Kidney epithelial cell (primary cell): Measurements from ENCODE around the gene PLCB2. TPM values are rescaled to one million over a fixed set of nuclear protein-coding genes. Genes with fewer than 3 reads are reported as not detected.

Experiments
- DNase-seq: peaks from one replicate; pipeline ENCODE4 v3.0.0-alpha.2; 2010; ENCODE audit warnings: low read depth
- H3K27me3 ChIP-seq: 2 replicates; pipeline ENCODE4 v1.6.0; 2011; ENCODE audit warnings: low read length; ENCODE audit not compliant: control insufficient read depth, insufficient read depth
- H3K36me3 ChIP-seq: 2 replicates; pipeline ENCODE4 v1.5.1; 2011; ENCODE audit warnings: low read length; ENCODE audit not compliant: control insufficient read depth, insufficient read depth
- H3K4me3 ChIP-seq: 2 replicates; pipeline ENCODE4 v1.5.1; 2011; ENCODE audit warnings: low read depth, mild to moderate bottlenecking, control low read depth, low read length
- total RNA-seq: library from RNA; depleted of rRNA; stranded (reverse); fragments of >200 nt; gene quantifications from 2 replicates; pipeline ENCODE4 v1.2.3, GENCODE V29; 2015
- TF ChIP-seq, protein P1 (sequence below): IDR thresholded peaks from 2 replicates; pipeline ENCODE4 v1.5.1; 2011; ENCODE audit warnings: mild to moderate bottlenecking, moderate library complexity, low read length, control low read depth, inconsistent platforms; ENCODE audit not compliant: insufficient read depth, poor library complexity, severe bottlenecking

PLCB2 gene
- total RNA-seq, 1 donor from 2014 or later: 1.5 TPM

DNA sequence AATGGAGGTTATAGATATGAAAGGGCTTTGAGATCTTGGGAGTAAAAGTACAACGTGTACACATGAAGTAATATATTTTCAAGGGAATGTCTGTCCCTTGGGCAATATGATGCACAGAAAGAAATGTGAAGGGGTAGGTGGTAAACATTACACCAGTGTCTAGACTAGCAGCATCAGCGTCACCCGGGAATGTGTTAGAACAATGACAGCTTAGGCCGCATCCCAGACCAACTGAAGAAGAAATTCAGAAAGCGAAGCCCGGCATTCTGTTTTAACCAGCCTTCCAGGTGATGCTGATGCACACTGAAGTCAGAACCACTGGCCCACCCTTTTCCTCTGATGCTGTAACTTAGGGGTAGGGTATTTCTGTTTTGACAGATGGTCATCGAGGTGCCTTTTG is 22.1 kb upstream of the PLCB2 start:
- Histone ChIP-seq H3K4me3 (no peak overlapping the region), H3K36me3 (no peaks in the 10 kb centered on the region), H3K27me3 (no peaks in the 10 kb centered on the region)
- TF ChIP-seq, protein P1, sequence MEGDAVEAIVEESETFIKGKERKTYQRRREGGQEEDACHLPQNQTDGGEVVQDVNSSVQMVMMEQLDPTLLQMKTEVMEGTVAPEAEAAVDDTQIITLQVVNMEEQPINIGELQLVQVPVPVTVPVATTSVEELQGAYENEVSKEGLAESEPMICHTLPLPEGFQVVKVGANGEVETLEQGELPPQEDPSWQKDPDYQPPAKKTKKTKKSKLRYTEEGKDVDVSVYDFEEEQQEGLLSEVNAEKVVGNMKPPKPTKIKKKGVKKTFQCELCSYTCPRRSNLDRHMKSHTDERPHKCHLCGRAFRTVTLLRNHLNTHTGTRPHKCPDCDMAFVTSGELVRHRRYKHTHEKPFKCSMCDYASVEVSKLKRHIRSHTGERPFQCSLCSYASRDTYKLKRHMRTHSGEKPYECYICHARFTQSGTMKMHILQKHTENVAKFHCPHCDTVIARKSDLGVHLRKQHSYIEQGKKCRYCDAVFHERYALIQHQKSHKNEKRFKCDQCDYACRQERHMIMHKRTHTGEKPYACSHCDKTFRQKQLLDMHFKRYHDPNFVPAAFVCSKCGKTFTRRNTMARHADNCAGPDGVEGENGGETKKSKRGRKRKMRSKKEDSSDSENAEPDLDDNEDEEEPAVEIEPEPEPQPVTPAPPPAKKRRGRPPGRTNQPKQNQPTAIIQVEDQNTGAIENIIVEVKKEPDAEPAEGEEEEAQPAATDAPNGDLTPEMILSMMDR: no peak
- DNase-seq: no peak

DNA sequence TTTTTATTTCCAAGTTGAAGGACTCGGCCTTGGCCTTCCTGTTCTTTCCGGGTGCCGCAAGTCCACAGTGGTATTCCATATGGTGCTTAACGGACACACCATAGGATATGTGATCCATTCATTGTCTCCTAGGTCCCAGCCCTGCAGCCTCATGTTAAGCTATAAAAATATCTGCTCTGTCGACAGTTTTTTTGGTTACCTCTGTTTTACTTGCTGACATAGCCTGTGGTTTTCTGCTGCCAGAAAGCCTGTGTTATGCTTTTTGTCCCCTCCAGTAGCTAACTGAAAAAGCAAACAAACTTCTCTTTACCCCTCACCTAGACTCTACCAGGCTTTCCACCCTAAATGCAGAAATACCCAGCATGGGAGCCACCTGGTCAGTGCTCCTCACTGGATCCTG is 21.0 kb upstream of the PLCB2 start:
- no peak overlapping the region for H3K4me3 ChIP-seq
- no peak for DNase-seq
- no peaks in the 10 kb centered on the region for H3K36me3 ChIP-seq
- no peaks in the 10 kb centered on the region for H3K27me3 ChIP-seq
- TF ChIP-seq, protein P1: no peak

DNA sequence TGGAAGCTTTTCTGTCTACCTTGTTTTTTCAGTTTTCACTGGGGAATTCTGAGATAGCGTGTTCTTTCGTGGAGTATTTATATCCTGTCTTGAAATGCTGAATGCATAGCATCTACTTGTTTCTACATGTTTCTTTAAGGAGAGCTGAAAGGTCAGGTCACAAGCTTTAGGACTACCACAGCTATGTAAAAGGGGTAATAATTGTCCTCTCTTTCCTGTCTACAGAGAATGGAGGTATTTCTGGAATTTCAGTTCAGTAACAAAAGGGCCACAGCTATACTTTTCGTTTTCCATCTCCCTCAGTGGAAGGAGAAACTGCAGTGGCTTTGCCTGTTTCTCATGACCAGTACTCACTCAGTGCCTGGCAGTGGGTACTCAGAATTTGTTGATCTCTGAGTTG is 20.4 kb upstream of the PLCB2 start:
- DNase-seq: no peak
- H3K27me3 ChIP-seq: no peaks in the 10 kb centered on the region
- TF ChIP-seq, protein P1: no peak
- no peak overlapping the region for H3K4me3 ChIP-seq
- H3K36me3 ChIP-seq: no peaks in the 10 kb centered on the region

DNA sequence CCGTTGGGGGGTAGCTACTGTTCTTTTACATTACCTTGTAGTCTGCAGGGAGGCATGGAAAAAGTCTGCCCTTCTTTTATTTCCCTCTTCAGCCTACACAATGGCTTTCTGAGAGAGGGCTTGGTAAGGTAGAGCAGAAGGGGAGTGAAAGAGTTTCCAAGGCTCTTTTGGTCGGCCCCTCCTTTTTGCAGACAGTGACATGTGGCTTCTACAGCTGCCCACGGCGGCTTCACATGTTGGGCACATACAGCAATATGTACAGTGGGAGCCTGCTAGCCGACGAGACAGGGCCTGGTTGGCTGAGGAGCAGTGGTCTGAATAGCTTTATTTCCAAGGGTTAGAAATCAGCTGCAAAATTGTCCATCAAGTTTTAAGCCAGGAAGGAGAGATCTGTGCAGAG is 19.7 kb upstream of the PLCB2 start:
- Histone ChIP-seq H3K27me3 (no peaks in the 10 kb centered on the region), H3K4me3 (no peak overlapping the region), H3K36me3 (no peaks in the 10 kb centered on the region)
- TF ChIP-seq, protein P1: no peak
- DNase-seq: no peak

DNA sequence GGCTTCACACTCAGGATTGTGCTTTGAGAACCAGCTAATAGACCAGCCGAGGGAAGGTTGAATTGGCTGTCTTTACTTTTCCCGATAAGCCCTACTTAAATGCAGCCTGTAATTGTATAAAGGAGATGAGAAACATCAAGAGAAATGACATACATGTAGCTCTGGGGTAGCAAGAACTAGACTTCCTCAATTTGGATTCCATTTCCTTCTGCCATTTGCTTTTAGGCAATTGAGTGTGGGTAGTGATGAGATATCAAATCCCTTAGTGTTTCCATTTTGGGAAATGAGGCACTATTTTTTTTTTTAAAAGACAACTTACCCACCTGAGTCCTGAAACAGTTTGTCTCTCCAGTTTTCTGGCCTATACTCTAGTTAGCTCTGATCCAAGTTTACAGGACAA is 18.0 kb upstream of the PLCB2 start:
- no peak for DNase-seq
- H3K4me3 ChIP-seq: no peak overlapping the region
- H3K27me3 ChIP-seq: no peaks in the 10 kb centered on the region
- TF ChIP-seq, protein P1: no peak
- no peaks in the 10 kb centered on the region for H3K36me3 ChIP-seq

DNA sequence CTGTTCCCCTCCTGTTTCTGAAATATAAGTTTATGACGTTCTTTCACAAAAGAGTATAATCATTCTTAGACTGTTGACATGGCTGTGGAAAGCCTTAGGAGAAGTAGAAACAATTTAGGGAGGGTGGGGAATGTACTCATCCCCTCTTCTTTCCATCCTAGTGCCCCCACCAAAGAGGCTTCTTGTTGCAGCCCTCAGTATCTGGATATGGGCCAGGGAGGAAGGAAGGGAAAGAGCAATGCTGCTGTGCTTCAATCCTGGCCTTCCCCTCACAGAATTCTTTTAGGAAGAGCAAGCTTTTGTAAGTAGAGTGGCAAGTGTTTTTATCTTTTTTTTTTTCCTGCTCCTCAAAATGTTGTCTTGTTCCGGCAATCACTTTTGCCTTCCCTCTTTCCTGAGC is 17.5 kb upstream of the PLCB2 start:
- DNase-seq: no peak
- TF ChIP-seq, protein P1: no peak
- Histone ChIP-seq H3K4me3 (no peak overlapping the region), H3K36me3 (no peaks in the 10 kb centered on the region), H3K27me3 (no peaks in the 10 kb centered on the region)
